Measurements from ENCODE around the gene KREMEN2. TPM values are rescaled to one million over a fixed set of nuclear protein-coding genes. Genes with fewer than 3 reads are reported as not detected.

The KREMEN2 gene
- total and polyA plus RNA-seq, 2 of the 13 experiments (the other 11 are each of a cell fraction or from before 2014, with no cell fraction given) = 0.48 to 1.2 TPM

- TF ChIP-seq, protein P1, sequence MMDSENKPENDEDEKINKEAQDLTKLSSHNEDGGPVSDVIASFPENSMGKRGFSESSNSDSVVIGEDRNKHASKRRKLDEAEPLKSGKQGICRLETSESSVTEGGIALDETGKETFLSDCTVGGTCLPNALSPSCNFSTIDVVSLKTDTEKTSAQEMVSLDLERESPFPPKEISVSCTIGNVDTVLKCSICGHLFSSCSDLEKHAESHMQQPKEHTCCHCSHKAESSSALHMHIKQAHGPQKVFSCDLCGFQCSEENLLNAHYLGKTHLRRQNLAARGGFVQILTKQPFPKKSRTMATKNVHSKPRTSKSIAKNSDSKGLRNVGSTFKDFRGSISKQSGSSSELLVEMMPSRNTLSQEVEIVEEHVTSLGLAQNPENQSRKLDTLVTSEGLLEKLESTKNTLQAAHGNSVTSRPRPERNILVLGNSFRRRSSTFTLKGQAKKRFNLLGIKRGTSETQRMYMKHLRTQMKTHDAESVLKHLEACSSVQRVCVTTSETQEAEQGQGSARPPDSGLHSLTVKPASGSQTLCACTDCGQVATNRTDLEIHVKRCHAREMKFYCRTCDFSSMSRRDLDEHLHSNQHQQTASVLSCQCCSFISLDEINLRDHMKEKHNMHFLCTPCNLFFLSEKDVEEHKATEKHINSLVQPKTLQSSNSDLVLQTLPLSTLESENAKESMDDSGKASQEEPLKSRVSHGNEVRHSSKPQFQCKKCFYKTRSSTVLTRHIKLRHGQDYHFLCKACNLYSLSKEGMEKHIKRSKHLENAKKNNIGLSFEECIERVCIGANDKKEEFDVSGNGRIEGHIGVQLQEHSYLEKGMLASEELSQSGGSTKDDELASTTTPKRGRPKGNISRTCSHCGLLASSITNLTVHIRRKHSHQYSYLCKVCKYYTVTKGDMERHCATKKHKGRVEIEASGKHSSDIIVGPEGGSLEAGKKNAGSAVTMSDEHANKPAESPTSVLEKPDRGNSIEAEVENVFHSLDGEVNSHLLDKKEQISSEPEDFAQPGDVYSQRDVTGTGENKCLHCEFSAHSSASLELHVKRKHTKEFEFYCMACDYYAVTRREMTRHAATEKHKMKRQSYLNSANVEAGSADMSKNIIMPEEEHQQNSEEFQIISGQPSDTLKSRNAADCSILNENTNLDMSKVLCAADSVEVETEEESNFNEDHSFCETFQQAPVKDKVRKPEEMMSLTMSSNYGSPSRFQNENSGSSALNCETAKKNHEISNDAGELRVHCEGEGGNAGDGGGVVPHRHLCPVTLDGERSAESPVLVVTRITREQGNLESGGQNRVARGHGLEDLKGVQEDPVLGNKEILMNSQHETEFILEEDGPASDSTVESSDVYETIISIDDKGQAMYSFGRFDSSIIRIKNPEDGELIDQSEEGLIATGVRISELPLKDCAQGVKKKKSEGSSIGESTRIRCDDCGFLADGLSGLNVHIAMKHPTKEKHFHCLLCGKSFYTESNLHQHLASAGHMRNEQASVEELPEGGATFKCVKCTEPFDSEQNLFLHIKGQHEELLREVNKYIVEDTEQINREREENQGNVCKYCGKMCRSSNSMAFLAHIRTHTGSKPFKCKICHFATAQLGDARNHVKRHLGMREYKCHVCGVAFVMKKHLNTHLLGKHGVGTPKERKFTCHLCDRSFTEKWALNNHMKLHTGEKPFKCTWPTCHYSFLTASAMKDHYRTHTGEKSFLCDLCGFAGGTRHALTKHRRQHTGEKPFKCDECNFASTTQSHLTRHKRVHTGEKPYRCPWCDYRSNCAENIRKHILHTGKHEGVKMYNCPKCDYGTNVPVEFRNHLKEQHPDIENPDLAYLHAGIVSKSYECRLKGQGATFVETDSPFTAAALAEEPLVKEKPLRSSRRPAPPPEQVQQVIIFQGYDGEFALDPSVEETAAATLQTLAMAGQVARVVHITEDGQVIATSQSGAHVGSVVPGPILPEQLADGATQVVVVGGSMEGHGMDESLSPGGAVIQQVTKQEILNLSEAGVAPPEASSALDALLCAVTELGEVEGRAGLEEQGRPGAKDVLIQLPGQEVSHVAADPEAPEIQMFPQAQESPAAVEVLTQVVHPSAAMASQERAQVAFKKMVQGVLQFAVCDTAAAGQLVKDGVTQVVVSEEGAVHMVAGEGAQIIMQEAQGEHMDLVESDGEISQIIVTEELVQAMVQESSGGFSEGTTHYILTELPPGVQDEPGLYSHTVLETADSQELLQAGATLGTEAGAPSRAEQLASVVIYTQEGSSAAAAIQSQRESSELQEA (CRISPR knock-in tag; IDR thresholded peaks at IDR 0.05; ENCODE audit: not compliant biosample characterization) = no peak
- TF ChIP-seq, protein P2, sequence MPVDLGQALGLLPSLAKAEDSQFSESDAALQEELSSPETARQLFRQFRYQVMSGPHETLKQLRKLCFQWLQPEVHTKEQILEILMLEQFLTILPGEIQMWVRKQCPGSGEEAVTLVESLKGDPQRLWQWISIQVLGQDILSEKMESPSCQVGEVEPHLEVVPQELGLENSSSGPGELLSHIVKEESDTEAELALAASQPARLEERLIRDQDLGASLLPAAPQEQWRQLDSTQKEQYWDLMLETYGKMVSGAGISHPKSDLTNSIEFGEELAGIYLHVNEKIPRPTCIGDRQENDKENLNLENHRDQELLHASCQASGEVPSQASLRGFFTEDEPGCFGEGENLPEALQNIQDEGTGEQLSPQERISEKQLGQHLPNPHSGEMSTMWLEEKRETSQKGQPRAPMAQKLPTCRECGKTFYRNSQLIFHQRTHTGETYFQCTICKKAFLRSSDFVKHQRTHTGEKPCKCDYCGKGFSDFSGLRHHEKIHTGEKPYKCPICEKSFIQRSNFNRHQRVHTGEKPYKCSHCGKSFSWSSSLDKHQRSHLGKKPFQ (CRISPR knock-in tag; IDR thresholded peaks at IDR 0.05; ENCODE audit: insufficient replicate concordance) = no peak
- TF ChIP-seq KMT2B (CRISPR knock-in tag; IDR thresholded peaks at IDR 0.05) (no peak; the same call in 1 of the 2 replicates), ZNF75D (CRISPR knock-in tag; IDR thresholded peaks at IDR 0.05; ENCODE audit: borderline replicate concordance) (no peak), REXO4 (CRISPR knock-in tag; IDR thresholded peaks at IDR 0.05; ENCODE audit: borderline replicate concordance) (no peak), BCL3 (CRISPR knock-in tag; IDR thresholded peaks at IDR 0.05) (no peak), THAP9 (CRISPR knock-in tag; IDR thresholded peaks at IDR 0.05; ENCODE audit: borderline replicate concordance) (no peak), ZNF556 (CRISPR knock-in tag; IDR thresholded peaks at IDR 0.05; ENCODE audit: borderline replicate concordance) (0 out of 2 replicates have a peak, but pooled peaks have one; percentile 49), ZNF7 (CRISPR knock-in tag; IDR thresholded peaks at IDR 0.05) (no peak)
- TF ChIP-seq, protein P3, sequence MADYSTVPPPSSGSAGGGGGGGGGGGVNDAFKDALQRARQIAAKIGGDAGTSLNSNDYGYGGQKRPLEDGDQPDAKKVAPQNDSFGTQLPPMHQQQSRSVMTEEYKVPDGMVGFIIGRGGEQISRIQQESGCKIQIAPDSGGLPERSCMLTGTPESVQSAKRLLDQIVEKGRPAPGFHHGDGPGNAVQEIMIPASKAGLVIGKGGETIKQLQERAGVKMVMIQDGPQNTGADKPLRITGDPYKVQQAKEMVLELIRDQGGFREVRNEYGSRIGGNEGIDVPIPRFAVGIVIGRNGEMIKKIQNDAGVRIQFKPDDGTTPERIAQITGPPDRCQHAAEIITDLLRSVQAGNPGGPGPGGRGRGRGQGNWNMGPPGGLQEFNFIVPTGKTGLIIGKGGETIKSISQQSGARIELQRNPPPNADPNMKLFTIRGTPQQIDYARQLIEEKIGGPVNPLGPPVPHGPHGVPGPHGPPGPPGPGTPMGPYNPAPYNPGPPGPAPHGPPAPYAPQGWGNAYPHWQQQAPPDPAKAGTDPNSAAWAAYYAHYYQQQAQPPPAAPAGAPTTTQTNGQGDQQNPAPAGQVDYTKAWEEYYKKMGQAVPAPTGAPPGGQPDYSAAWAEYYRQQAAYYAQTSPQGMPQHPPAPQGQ (CRISPR knock-in tag; IDR thresholded peaks at IDR 0.05; ENCODE audit: borderline replicate concordance) = no peak
Observed at GRCh38 chr16:2969545-2970521, 5.8 kb downstream of the KREMEN2 start (continued).

All from HepG2 (cell line).